HPDE6-E6E7 (cell line): Measurements from ENCODE around the gene NDEL1.
A peak's percentile ranks its signal among the peaks of the same experiment; 100 is the strongest.

Experiments used
- DNase-seq: peaks from one replicate; pipeline ENCODE4 v3.0.0; 2011; ENCODE audit warnings: missing footprints; ENCODE audit errors: extremely low spot score

NDEL1 gene

GRCh38 chr17:8477715-8478441, 42.2 kb downstream of the NDEL1 start:
- no peak for DNase-seq

GRCh38 chr17:8479431-8479947, 43.8 kb downstream of the NDEL1 start:
- no peak for DNase-seq

DNA sequence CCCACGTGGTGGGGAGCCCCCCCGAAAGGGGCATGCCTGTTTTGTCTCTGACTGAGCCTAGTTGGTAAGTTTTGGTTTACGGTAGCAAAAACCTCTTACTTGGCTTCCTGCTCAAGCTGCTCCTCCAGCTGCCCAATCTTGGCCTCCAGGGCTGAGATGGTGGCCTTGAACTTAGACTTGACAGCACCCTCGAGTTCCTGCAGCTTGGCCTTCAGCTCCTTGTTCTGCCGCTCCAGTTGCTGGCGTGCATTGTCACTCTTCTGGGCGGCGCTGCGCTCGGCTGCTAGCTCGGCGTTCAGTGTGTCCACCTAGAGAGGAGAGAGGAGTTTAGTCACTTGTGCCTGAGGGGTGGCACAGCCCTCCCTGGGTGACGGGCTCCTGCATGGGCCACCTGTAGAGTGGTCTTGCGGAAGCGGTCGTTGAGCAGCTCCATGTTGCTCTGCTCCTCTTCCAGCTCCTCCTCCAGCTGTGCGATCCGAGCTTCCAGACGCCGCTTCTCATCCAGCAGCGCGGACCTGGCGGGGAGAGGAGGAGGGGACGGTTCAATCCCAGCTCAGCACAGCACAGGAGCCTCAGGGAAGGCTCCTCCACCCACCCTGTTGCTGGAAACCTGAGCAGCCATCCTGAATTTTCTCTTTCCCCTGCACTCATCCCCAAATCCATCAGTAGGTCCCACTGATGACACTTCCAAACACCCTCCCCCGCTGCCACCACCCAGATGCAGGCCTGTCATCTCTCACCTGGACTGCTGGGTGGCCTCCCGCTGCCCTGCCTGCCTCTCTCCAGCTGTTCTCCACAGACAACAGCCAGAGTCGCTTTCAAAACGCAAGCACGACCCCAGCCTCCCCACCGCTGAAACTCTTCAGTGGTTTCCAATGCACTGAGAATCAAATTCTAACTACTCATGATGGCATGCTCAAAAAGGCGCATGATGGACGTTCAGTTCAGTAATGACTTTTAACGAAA, 44.6 kb downstream of the NDEL1 start:
- no peak for DNase-seq

GRCh38 chr17:8481089-8481488, 45.4 kb downstream of the NDEL1 start:
- no peak for DNase-seq

DNA sequence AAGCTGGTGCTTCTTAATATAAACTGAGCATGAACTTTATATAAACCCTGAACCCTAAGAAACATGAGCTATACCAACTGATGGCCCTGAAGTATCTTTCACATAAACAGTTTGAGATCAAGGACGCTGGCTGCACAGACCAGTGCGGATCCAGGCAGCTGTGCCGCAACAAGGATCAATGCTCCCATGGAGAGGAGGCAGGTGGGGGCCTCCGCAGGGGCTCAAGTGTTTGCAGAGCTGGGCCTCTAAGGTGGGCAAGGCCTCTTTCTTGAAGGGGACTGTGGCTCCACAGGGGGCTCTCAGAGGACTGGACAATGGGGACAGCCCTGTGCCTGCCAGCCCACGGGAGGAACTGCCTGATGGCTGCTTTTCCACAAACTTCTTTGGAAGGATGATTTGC, 46.0 kb downstream of the NDEL1 start:
- DNase-seq: no peak

DNA sequence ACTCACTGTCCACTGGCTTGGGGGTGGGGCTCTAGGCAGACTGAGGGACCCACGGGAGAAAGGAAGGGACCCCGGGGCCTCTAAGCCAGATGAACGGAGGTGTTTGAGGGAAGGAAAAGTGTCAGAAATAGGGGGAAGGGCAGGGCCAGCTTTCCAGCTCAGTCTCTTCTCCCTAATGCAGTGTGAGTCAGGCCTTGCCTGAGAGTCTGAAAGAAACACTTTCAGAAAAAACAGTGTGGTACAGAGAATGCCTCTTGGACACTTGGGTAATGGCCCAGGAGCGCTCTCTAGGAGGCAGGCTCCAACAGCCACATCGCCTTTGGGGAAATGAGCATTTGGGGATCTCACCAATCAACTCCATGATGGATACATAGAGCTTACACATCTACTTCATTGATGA, 46.9 kb downstream of the NDEL1 start:
- no peak for DNase-seq

GRCh38 chr17:8484465-8484864, 48.8 kb downstream of the NDEL1 start:
- no peak for DNase-seq

GRCh38 chr17:8485491-8485890, 49.8 kb downstream of the NDEL1 start:
- no peak for DNase-seq

DNA sequence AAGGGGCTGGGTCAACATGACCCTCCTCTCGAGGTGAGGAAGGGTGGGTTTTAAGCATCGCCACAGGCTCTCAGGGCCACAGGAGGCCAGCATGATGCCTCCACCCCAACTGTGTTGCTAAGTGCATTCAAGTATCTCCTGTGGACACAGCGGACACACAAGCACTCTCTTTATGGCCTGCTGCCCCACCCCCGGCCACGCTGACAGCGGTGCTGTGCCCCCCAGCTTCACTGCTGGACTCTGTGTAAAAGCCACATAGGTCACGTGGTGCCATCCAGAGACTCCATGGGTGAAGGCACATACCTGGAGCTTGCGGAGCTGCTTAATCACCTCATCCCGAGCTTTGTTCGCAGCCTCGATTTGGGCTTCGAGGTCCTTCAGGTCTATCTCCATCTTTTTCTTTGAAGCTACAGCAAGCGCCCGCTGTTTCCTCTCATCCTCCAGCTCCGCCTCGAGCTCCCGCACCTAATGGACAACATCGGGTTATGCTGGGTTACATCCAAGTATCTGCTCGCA, 51.5 kb downstream of the NDEL1 start:
- no peak for DNase-seq

- no peak for DNase-seq
These were observed 52.1 kb downstream of the NDEL1 start for GRCh38 chr17:8487743-8488142.

DNA sequence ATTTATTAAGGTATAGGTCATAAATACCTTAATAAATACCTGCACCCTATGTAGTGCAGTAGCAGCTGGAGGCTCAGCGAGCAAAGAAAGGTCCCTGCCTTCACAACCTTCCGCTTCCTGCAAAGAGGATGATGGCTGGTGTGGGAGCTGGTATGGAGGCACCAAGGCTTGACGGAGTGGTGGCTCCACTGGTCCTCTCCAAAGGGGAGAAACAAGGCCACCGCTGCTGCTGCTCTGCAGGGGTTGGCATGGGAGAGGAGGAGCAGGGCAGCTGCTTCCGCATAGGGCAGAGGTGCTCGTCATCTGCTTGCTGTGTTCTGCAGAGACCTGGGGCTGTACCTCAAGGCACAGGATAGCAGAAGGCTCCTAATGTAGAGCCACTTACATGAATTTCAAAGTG, 52.8 kb downstream of the NDEL1 start:
- DNase-seq: no peak

DNA sequence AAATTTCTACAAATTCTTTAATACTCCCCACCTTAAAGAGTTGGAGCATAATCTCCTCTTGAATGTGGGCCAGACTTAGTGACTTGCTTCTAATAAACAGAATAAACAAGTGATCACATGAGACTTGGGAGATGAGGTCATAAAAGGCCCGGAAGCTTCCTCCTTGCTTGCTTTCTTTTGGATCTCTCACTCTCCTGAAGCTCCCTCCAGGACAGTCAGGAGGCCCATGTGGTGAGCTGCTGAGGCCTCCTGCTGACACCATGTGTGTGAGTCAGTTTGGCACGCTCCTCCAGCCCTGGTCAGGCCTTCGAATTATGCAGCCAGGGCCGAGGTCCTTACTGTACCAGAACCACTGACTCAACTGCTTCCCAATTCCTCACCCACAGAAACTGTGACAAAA, 53.2 kb downstream of the NDEL1 start:
- DNase-seq: peak; percentile 44

- no peak for DNase-seq
These were observed 54.2 kb downstream of the NDEL1 start for GRCh38 chr17:8489841-8490240.

GRCh38 chr17:8490256-8491023, 54.8 kb downstream of the NDEL1 start:
- DNase-seq: no peak

GRCh38 chr17:8492121-8492520, 56.4 kb downstream of the NDEL1 start:
- no peak for DNase-seq

- no peak for DNase-seq
These were observed 58.3 kb downstream of the NDEL1 start for GRCh38 chr17:8494021-8494420.

GRCh38 chr17:8494506-8495111, 58.9 kb downstream of the NDEL1 start:
- DNase-seq: no peak

- no peak for DNase-seq
These were observed 60.4 kb downstream of the NDEL1 start for GRCh38 chr17:8496081-8496480.

- no peak for DNase-seq
These were observed 63.5 kb downstream of the NDEL1 start for GRCh38 chr17:8499171-8499570.

GRCh38 chr17:8499614-8500013, 63.9 kb downstream of the NDEL1 start:
- no peak for DNase-seq

DNA sequence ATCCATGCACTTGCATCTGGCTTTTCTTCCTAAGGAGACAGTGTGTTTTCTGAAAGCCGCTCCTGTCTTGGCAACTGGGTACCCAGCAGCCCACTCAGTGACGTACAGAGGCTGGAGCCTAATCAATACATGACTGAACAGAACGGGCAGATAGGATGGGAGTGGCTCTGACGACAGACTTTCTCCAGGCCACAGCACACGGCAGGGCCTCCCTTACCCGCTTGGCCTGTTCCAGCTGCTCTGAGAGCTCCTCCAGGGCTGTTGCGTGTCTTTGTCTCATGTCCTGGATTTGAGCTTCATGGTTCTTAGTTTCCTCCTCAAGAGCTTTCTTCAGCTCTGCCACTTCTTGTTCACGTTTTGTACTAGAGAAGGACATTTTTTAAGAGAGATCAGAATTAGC, 64.9 kb downstream of the NDEL1 start:
- no peak for DNase-seq
